RWPE2 (cell line): ENCODE data around the gene ALDOA.

ENCODE experiments used
- ATAC-seq: fragments of 200-7000 bp; cut with Tn5 transposase; 3 replicates; pipeline ENCODE4 v1.9.1; 2021; ENCODE audit warnings: low read depth
- DNase-seq: peaks from one replicate; pipeline ENCODE4 v3.0.0-alpha.2; 2020; ENCODE audit warnings: low spot score
- H3K27ac ChIP-seq: fragments of 450-650 bp; 2 replicates; pipeline ENCODE4 v1.5.1; 2017; ENCODE audit warnings: mild to moderate bottlenecking; ENCODE audit not compliant: poor library complexity, severe bottlenecking
- H3K27me3 ChIP-seq: fragments of 250-450 bp; sonication (Bioruptor Pico); 2 replicates; pipeline ENCODE4 v1.5.1; 2021; ENCODE audit warnings: mild to moderate bottlenecking, moderate library complexity; ENCODE audit not compliant: insufficient read depth, poor library complexity, severe bottlenecking
- H3K36me3 ChIP-seq: fragments of 250-450 bp; sonication (Bioruptor Pico); 2 replicates; pipeline ENCODE4 v1.5.1; 2020; ENCODE audit warnings: low read depth, mild to moderate bottlenecking, moderate library complexity
- H3K4me1 ChIP-seq: fragments of 250-450 bp; sonication (Bioruptor Pico); 2 replicates; pipeline ENCODE4 v1.5.1; 2021; ENCODE audit warnings: mild to moderate bottlenecking, moderate library complexity; ENCODE audit not compliant: insufficient read depth, poor library complexity, severe bottlenecking
- H3K4me3 ChIP-seq: fragments of 250-450 bp; sonication (Bioruptor Pico); 2 replicates; pipeline ENCODE4 v1.5.1; 2021; ENCODE audit warnings: mild to moderate bottlenecking, moderate library complexity; ENCODE audit not compliant: severe bottlenecking
- H3K9me3 ChIP-seq: fragments of 250-450 bp; sonication (Bioruptor Pico); 2 replicates; pipeline ENCODE4 v1.5.1; 2021; ENCODE audit warnings: mild to moderate bottlenecking, moderate library complexity; ENCODE audit not compliant: severe bottlenecking
- CTCF ChIP-seq: fragments of 450-650 bp; IDR thresholded peaks from one replicate; pipeline ENCODE4 v1.5.1; 2017; ENCODE audit warnings: mild to moderate bottlenecking, moderate library complexity; ENCODE audit not compliant: poor library complexity, severe bottlenecking

Gene ALDOA

GRCh38 chr16:30022887-30023286 lies 42.7 kb upstream of the ALDOA start, which contains the start of gene C16orf92:
Gene C16orf92, plus strand, starts transcription at chr16:30023198. Its CDS starts 143 bp downstream, at chr16:30023341.
- TF ChIP-seq CTCF = no peak
- ATAC-seq = no peak
- no peaks in the 10 kb centered on the region for H3K27me3 ChIP-seq

GRCh38 chr16:30023586-30023985 lies 42.0 kb upstream of the ALDOA start:
- Histone ChIP-seq H3K27me3 (no peaks in the 10 kb centered on the region), H3K27ac (no peak overlapping the region), H3K9me3 (no peaks in the 10 kb centered on the region), H3K4me1 (no peaks in the 10 kb centered on the region), H3K4me3 (no peak overlapping the region), H3K36me3 (no peaks in the 10 kb centered on the region)
- no peak for DNase-seq
- TF ChIP-seq CTCF = no peak
- no peak for ATAC-seq

More at GRCh38 chr16:30022887-30023286, 42.7 kb upstream of the ALDOA start, which contains the start of gene C16orf92:
- no peaks in the 10 kb centered on the region for H3K36me3 ChIP-seq
- H3K4me3 ChIP-seq = no peak within 1 kb of the TSS
- no peak within 1 kb of the TSS for H3K27ac ChIP-seq
- no peaks in the 10 kb centered on the region for H3K4me1 ChIP-seq
- DNase-seq = no peak
- H3K9me3 ChIP-seq = no peaks in the 10 kb centered on the region

- DNase-seq = no peak
- Histone ChIP-seq H3K9me3 (no peaks in the 10 kb centered on the region), H3K4me3 (no peak overlapping the region), H3K4me1 (no peaks in the 10 kb centered on the region), H3K27me3 (no peaks in the 10 kb centered on the region), H3K27ac (no peak overlapping the region), H3K36me3 (no peaks in the 10 kb centered on the region)
- TF ChIP-seq CTCF = no peak
- ATAC-seq = no peak
Observed at GRCh38 chr16:30024451-30024850, 41.1 kb upstream of the ALDOA start.

GRCh38 chr16:30025156-30025555 lies 40.4 kb upstream of the ALDOA start:
- DNase-seq (no peak), ATAC-seq (no peak)
- Histone ChIP-seq H3K4me3 (no peak overlapping the region), H3K27ac (no peak overlapping the region), H3K9me3 (no peaks in the 10 kb centered on the region), H3K27me3 (peaks cover under 1% of the 10 kb centered on the region), H3K4me1 (no peaks in the 10 kb centered on the region), H3K36me3 (no peaks in the 10 kb centered on the region)
- TF ChIP-seq CTCF = no peak

- no peaks in the 10 kb centered on the region for H3K4me1 ChIP-seq
- ATAC-seq (no peak), DNase-seq (no peak)
- H3K36me3 ChIP-seq = no peaks in the 10 kb centered on the region
- H3K9me3 ChIP-seq = no peaks in the 10 kb centered on the region
- peaks cover 3% of the 10 kb centered on the region for H3K27me3 ChIP-seq
- no peak overlapping the region for H3K4me3 ChIP-seq
- H3K27ac ChIP-seq = no peak overlapping the region
- no peak for TF ChIP-seq CTCF
Observed at GRCh38 chr16:30025574-30025973, 40.0 kb upstream of the ALDOA start.
